ENCODE data around the gene DIO3.

DNA sequence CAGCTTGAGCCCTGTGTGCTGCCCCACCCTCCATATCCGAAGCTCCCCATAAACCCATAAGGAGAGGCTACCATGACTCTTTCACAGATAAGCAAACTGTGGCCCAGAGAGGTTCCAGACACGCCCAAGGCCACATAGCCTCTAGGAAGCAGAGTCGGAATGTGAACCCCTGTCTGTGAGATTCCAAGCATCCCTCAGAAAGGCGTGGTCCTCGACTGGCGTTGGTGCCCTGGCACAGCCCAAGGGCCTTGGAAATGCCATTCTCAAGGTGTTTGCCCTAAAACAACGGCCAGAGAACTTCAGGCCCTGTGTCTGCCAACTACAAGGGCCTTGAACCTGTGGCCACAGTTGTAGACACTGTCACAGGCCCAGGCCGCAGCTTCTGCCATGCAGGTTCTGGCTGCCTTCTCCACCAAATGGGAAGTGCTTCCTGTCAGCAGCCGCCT, 8.5 kb upstream of the DIO3 start:
- TF ChIP-seq, protein P1, sequence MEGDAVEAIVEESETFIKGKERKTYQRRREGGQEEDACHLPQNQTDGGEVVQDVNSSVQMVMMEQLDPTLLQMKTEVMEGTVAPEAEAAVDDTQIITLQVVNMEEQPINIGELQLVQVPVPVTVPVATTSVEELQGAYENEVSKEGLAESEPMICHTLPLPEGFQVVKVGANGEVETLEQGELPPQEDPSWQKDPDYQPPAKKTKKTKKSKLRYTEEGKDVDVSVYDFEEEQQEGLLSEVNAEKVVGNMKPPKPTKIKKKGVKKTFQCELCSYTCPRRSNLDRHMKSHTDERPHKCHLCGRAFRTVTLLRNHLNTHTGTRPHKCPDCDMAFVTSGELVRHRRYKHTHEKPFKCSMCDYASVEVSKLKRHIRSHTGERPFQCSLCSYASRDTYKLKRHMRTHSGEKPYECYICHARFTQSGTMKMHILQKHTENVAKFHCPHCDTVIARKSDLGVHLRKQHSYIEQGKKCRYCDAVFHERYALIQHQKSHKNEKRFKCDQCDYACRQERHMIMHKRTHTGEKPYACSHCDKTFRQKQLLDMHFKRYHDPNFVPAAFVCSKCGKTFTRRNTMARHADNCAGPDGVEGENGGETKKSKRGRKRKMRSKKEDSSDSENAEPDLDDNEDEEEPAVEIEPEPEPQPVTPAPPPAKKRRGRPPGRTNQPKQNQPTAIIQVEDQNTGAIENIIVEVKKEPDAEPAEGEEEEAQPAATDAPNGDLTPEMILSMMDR (IDR thresholded peaks at IDR 0.05) = no peak
- no peak for TF ChIP-seq POLR2AphosphoS5 (IDR thresholded peaks at IDR 0.05; ENCODE audit: low read depth, low read length)
- TF ChIP-seq, protein P2, sequence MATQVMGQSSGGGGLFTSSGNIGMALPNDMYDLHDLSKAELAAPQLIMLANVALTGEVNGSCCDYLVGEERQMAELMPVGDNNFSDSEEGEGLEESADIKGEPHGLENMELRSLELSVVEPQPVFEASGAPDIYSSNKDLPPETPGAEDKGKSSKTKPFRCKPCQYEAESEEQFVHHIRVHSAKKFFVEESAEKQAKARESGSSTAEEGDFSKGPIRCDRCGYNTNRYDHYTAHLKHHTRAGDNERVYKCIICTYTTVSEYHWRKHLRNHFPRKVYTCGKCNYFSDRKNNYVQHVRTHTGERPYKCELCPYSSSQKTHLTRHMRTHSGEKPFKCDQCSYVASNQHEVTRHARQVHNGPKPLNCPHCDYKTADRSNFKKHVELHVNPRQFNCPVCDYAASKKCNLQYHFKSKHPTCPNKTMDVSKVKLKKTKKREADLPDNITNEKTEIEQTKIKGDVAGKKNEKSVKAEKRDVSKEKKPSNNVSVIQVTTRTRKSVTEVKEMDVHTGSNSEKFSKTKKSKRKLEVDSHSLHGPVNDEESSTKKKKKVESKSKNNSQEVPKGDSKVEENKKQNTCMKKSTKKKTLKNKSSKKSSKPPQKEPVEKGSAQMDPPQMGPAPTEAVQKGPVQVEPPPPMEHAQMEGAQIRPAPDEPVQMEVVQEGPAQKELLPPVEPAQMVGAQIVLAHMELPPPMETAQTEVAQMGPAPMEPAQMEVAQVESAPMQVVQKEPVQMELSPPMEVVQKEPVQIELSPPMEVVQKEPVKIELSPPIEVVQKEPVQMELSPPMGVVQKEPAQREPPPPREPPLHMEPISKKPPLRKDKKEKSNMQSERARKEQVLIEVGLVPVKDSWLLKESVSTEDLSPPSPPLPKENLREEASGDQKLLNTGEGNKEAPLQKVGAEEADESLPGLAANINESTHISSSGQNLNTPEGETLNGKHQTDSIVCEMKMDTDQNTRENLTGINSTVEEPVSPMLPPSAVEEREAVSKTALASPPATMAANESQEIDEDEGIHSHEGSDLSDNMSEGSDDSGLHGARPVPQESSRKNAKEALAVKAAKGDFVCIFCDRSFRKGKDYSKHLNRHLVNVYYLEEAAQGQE (IDR thresholded peaks at IDR 0.05; ENCODE audit: insufficient read depth in 1 of 2, low read depth in 2 of 2, low read length in 1 of 2) = no peak
